H1 (cell line): ENCODE data around the gene OPA3. TPM values are rescaled to one million over a fixed set of nuclear protein-coding genes. Genes with fewer than 3 reads are reported as not detected.

ENCODE experiments used
- BACH1 ChIP-seq: IDR thresholded peaks from 2 replicates; pipeline ENCODE4 v1.6.1; 2012; ENCODE audit warnings: low read length, improper control_type of control experiment
- CHD1 ChIP-seq: IDR thresholded peaks from 2 replicates; pipeline ENCODE4 v1.6.1; 2012; ENCODE audit warnings: low read depth, low read length, improper control_type of control experiment
- NANOG ChIP-seq: IDR thresholded peaks from 2 replicates; pipeline ENCODE4 v1.6.1; 2011; ENCODE audit warnings: low read length, low read depth, mild to moderate bottlenecking, inconsistent platforms; ENCODE audit not compliant: insufficient read depth, poor library complexity, severe bottlenecking
- POLR2A ChIP-seq, 2 experiments: IDR thresholded peaks; 1 replicate in 1 of 2; 2 replicates in 1 of 2; pipeline ENCODE4 v1.6.1; 2011; ENCODE audit warnings: low read depth in 2 of 2, low read length in 2 of 2, mild to moderate bottlenecking in 2 of 2; ENCODE audit errors: control extremely low read depth in 1 of 2
- POLR2AphosphoS5 ChIP-seq: IDR thresholded peaks from 2 replicates; pipeline ENCODE4 v1.6.1; 2011; ENCODE audit warnings: low read depth, low read length
- SIRT6 ChIP-seq: IDR thresholded peaks from one replicate; pipeline ENCODE4 v1.7.1; 2012; ENCODE audit warnings: low read length, inconsistent platforms
- SRF ChIP-seq: IDR thresholded peaks from 2 replicates; pipeline ENCODE4 v1.6.1; 2011; ENCODE audit warnings: mild to moderate bottlenecking, low read depth, low read length, moderate library complexity
- polyA plus RNA-seq, 7 experiments: library from polyadenylated mRNA; depleted of rRNA in 3 of 7; stranded (reverse) in 5 of 7; unstranded in 2 of 7; fragments of >200 nt in 5 of 7; fragments of 200-250 nt in 2 of 7; gene quantifications; 1 replicate in 5 of 7; 2 replicates in 1 of 7; 4 replicates in 1 of 7; pipeline versions ENCODE4 v1.2.1 to v1.2.3, GENCODE V29; 2011 to 2013; ENCODE audit warnings: missing spikeins in 2 of 7, mixed read lengths in 2 of 7
- total RNA-seq: library from RNA; stranded (reverse); fragmentation: NEBNext Ultra II Directional; extraction: Animal tissue kit (Norgen Biotek cat#: 25700); gene quantifications from 2 replicates; pipeline ENCODE4 v1.2.1, GENCODE V29; 2021

OPA3 gene
- total and polyA plus RNA-seq, 2 of the 8 experiments (the other 6 are each of a cell fraction or from before 2014, with no cell fraction given), result 12.5 to 14.5 TPM

DNA sequence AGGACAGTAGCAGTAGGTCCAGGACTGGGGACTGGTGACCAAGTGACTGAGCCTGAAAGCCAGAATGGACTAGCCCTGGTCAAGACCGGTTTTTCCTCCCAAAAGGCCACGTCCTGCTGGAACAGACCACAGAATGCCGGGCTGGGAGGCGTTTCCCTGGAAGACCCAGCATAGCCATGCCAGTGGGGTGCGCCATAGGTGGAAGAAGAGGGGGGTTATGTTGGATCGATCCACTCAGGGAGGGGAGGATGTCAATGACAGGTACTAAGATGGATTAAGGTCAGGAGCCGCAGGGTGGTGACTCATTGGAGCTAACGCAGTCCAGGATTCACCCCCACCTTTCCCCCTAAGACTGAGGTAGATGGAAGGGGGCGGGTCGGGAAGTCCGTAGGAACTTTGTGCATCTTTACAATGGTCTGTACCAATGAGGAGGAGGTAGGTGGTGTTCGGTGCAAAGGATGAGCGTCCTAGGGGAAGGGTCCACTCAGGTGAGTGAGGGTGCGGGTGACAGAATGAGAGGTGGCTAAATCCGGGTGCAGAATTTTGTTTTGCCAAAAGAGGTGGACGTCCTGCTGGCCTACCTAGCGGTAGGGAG, 56.4 kb downstream of the OPA3 start (continued):
- TF ChIP-seq CHD1 (peak; percentile 86), SIRT6 (no peak), NANOG (no peak), SRF (no peak), BACH1 (no peak), POLR2A (IDR thresholded peaks at IDR 0.05; ENCODE audit: control extremely low read depth in 1 of 2, low read depth in 2 of 2, low read length in 2 of 2) (peak in 1 of 2 experiments; percentile 66; a peak in 1 of 3 replicates), POLR2AphosphoS5 (peak; percentile 40)
- TF ChIP-seq, all 59 proteins: peak for 11
